Ascending aorta (tissue), 2 donors: ENCODE data around the gene ERV3-1. TPM values are rescaled to one million over a fixed set of nuclear protein-coding genes. Genes with fewer than 3 reads are reported as not detected.
A peak's percentile ranks its signal among the peaks of the same experiment; 100 is the strongest.

Source experiments
- DNase-seq, 2 donors: peaks; one replicate each; pipeline ENCODE4 v3.0.0-alpha.2; 2019; ENCODE audit warnings: low spot score in 2 of 2
- H3K27ac ChIP-seq, 2 donors: fragments of 200-600 bp; sonication (generic); one replicate each; pipeline ENCODE4 v1.5.1; 2016 to 2017; ENCODE audit warnings: mild to moderate bottlenecking in 1 of 2
- H3K27me3 ChIP-seq: fragments of 200-600 bp; sonication (generic); one replicate; pipeline ENCODE4 v1.5.1; 2017
- H3K36me3 ChIP-seq, 2 donors: fragments of 200-600 bp; sonication (generic); one replicate each; pipeline ENCODE4 v1.5.1; 2016
- H3K4me1 ChIP-seq, 2 donors: fragments of 200-600 bp; sonication (generic); one replicate each; pipeline ENCODE4 v1.5.1; 2016 to 2017; ENCODE audit warnings: mild to moderate bottlenecking in 1 of 2
- H3K4me3 ChIP-seq, 2 donors: fragments of 200-600 bp; sonication (generic); one replicate each; pipeline ENCODE4 v1.5.1; 2016 to 2017; ENCODE audit warnings: mild to moderate bottlenecking in 1 of 2
- H3K9me3 ChIP-seq, 2 donors: fragments of 200-600 bp; sonication (generic); one replicate each; pipeline ENCODE4 v1.5.1; 2016
- CTCF ChIP-seq, 3 experiments: fragments of 200-600 bp in 2 of 3; fragments of 450-650 bp in 1 of 3; sonication (generic) in 2 of 3; IDR thresholded peaks; one replicate each; pipeline ENCODE4 v1.5.1; 2016 to 2019; ENCODE audit warnings: antibody characterized with exemption in 3 of 3, mild to moderate bottlenecking in 1 of 3, moderate library complexity in 1 of 3
- intact Hi-C: fragments of 100-400 bp; cut with DNase I; formaldehyde crosslinking; loops from one replicate; pipeline ENCODE4 v1.15.1; 2023
- total RNA-seq: library from RNA; depleted of rRNA; stranded (reverse); fragments of >200 nt; gene quantifications from one replicate; pipeline ENCODE4 v1.1.0, GENCODE V29; 2016

Gene ERV3-1
- total RNA-seq, 1 donor from 2014 or later: 9.5 TPM

DNA sequence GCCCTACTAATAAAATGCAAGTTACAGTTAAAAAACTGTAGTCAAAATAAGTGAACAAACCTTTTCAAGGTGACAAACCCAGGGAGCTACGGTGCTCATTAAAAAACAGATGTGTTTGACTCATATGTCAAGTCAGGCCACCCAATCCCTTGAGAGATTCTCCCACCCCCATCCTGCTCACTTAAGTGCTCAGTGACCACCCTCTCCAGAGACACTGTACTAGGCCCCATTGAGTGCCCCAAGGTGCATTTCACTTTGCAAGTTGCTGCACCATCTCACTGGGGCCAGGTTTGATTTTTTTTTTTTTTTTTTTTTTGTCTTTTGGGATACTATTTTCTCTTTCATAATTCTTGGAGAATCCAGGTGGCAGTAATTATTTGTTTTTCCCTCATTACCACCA, 1.9 kb downstream of the ERV3-1 start:
- H3K36me3 ChIP-seq: peaks cover 0 to 3% of the 10 kb centered on the region in 2 donors
- intact Hi-C loops: no loop called here
- H3K27ac ChIP-seq: peak overlapping the region in 1 of 2 donors; percentile 40
- TF ChIP-seq CTCF (IDR thresholded peaks at IDR 0.05): no peak
- no peaks in the 10 kb centered on the region for H3K27me3 ChIP-seq
- H3K4me1 ChIP-seq: peaks cover 4 to 28% of the 10 kb centered on the region in 2 donors
- peak overlapping the region; percentile 85 to 87 for H3K4me3 ChIP-seq
- DNase-seq: no peak
- no peaks in the 10 kb centered on the region for H3K9me3 ChIP-seq

GRCh38 chr7:65002972-65003585, 3.4 kb downstream of the ERV3-1 start:
- TF ChIP-seq CTCF (IDR thresholded peaks at IDR 0.05): no peak
- Histone ChIP-seq H3K27me3 (no peaks in the 10 kb centered on the region), H3K36me3 (peaks cover 3 to 7% of the 10 kb centered on the region in 2 donors), H3K4me1 (peaks cover 4 to 37% of the 10 kb centered on the region in 2 donors), H3K4me3 (peak overlapping the region in 1 of 2 donors; percentile 42), H3K9me3 (peaks cover 0 to 12% of the 10 kb centered on the region in 2 donors), H3K27ac (no peak overlapping the region)
- no peak for DNase-seq
- intact Hi-C loops: no loop called here

GRCh38 chr7:65001291-65001814, 5.1 kb downstream of the ERV3-1 start:
- H3K4me3 ChIP-seq: no peak overlapping the region
- intact Hi-C loops: no loop called here
- no peak for TF ChIP-seq CTCF (IDR thresholded peaks at IDR 0.05)
- H3K27ac ChIP-seq: peak overlapping the region in 1 of 2 donors; percentile 34
- DNase-seq: no peak
- peaks cover 3 to 7% of the 10 kb centered on the region in 2 donors for H3K36me3 ChIP-seq
- H3K9me3 ChIP-seq: peaks cover 0 to 12% of the 10 kb centered on the region in 2 donors
- H3K4me1 ChIP-seq: peaks cover 4 to 44% of the 10 kb centered on the region in 2 donors
- H3K27me3 ChIP-seq: no peaks in the 10 kb centered on the region

DNA sequence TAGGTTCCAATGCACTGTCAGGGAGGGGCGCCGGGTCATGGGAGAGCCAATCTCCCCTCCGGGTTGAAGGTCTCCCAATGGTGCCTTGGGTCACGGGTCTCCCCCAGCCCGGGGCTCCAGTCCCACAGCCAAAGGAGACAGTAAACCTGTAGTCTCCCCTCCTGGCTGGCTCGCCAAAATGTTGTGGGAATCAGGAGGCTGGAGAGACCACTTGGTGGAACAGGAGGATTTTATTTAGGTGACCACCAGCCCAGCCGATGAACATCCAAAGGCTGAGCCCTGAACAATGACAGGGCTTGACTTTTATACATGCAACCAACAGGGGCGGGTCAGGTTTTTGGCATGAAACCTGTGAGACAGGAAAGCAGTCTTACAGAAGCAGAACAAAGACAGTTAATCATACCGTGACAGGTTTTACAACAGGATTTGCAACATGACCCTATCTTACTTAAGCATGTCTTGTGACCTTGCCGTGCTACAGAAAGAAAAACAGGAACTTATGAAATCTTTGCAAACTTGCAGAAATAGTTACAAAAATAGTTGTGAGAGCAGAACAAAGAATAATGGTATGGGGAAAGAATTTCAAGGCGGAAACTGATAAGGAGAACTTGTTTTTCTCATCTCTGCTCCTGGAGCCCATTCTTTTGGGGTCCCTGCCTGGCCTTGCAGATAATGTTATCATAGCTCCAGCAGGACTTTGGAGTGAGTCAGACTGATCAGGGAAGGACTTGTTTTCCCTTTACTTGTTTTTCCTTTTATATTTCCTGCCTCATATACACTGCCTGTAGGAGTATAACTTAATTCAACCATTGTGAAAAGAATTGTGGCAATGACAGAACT, 7.1 kb downstream of the ERV3-1 start:
- H3K9me3 ChIP-seq: peaks cover 18 to 22% of the 10 kb centered on the region in 2 donors
- H3K27ac ChIP-seq: peak overlapping the region in 1 of 2 donors; percentile 83
- no peak for TF ChIP-seq CTCF (IDR thresholded peaks at IDR 0.05)
- peak in 1 of 2 donors; percentile 68 for DNase-seq
- peaks cover 3 to 7% of the 10 kb centered on the region in 2 donors for H3K36me3 ChIP-seq
- no peaks in the 10 kb centered on the region for H3K27me3 ChIP-seq
- no peak overlapping the region for H3K4me3 ChIP-seq
- peaks cover 0 to 33% of the 10 kb centered on the region in 2 donors for H3K4me1 ChIP-seq
- intact Hi-C loops: loop anchor here (5.0 kb wide), 2 partner anchors 83 to 748 kb away; no protein-coding TSS in a partner anchor

DNA sequence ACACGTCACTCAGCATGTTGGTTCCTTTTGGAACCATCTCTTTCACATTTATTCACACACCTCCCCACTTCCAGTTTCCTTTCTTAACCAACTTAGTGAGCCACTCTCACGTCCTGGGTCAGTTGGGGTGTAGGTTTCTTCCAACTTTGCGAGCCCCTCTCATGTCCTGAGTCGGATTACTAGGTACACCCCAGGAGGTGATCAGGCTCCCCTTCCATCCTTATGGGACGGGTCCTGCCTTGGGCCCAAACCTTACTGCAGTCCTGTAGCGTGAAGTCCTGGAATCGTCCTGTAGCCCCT, 7.7 kb downstream of the ERV3-1 start:
- TF ChIP-seq CTCF (IDR thresholded peaks at IDR 0.05): no peak
- intact Hi-C loops: loop anchor here (1.0 to 5.0 kb wide), 3 partner anchors 39 to 748 kb away; no protein-coding TSS in a partner anchor
- Histone ChIP-seq H3K9me3 (peaks cover 19 to 24% of the 10 kb centered on the region in 2 donors), H3K4me3 (no peak overlapping the region), H3K27me3 (no peaks in the 10 kb centered on the region), H3K36me3 (peaks cover 3 to 7% of the 10 kb centered on the region in 2 donors), H3K27ac (peak overlapping the region in 1 of 2 donors; percentile 83), H3K4me1 (peaks cover 0 to 29% of the 10 kb centered on the region in 2 donors)
- DNase-seq: no peak
